Astrocyte (in vitro differentiated cells and primary cell): ENCODE results near the gene ARHGAP24. TPM values are rescaled to one million over a fixed set of nuclear protein-coding genes. Genes with fewer than 3 reads are reported as not detected.
"Not testable (repeated sequence)": the region's sequence is repeated elsewhere in the genome, so short reads cannot be mapped to it uniquely, and the experiment has no call there.

Experiments used
- DNase-seq: peaks from one replicate; pipeline ENCODE4 v3.0.0-alpha.2; 2010; ENCODE audit warnings: low read depth
- FAIRE-seq: peaks from 2 replicates; lab custom pipeline; 2011; peaks lifted over from hg19 to GRCh38; lab: Jason Lieb, UNC
- H2AFZ ChIP-seq: 2 replicates; pipeline ENCODE4 v1.6.0; 2012; ENCODE audit warnings: low read depth, low read length, inconsistent platforms
- H3K27ac ChIP-seq: 2 replicates; pipeline ENCODE4 v1.5.1; 2011; ENCODE audit warnings: low read depth, low read length, inconsistent platforms
- H3K27me3 ChIP-seq: 2 replicates; pipeline ENCODE4 v1.6.0; 2011; ENCODE audit warnings: low read length, inconsistent platforms; ENCODE audit not compliant: insufficient read depth
- H3K36me3 ChIP-seq: 2 replicates; pipeline ENCODE4 v1.5.1; 2011; ENCODE audit warnings: low read length, inconsistent platforms; ENCODE audit not compliant: insufficient read depth
- H3K4me1 ChIP-seq: 2 replicates; pipeline ENCODE4 v1.5.1; 2011; ENCODE audit warnings: low read length, inconsistent platforms; ENCODE audit not compliant: insufficient read depth
- H3K4me2 ChIP-seq: 2 replicates; pipeline ENCODE4 v1.6.0; 2012; ENCODE audit warnings: low read length, inconsistent platforms
- H3K4me3 ChIP-seq: 2 replicates; pipeline ENCODE4 v1.5.1; 2011; ENCODE audit warnings: low read depth, mild to moderate bottlenecking, low read length, inconsistent platforms; ENCODE audit not compliant: insufficient read depth
- H3K79me2 ChIP-seq: 2 replicates; pipeline ENCODE4 v1.6.0; 2012; ENCODE audit warnings: mild to moderate bottlenecking, low read length, inconsistent platforms; ENCODE audit not compliant: insufficient read depth
- H3K9ac ChIP-seq: 2 replicates; pipeline ENCODE4 v1.6.0; 2012; ENCODE audit warnings: mild to moderate bottlenecking, low read length, inconsistent platforms
- H3K9me3 ChIP-seq: 2 replicates; pipeline ENCODE4 v1.5.1; 2012; ENCODE audit warnings: low read depth, mild to moderate bottlenecking, low read length, inconsistent platforms; ENCODE audit not compliant: insufficient read depth
- H4K20me1 ChIP-seq: 2 replicates; pipeline ENCODE4 v1.6.0; 2012; ENCODE audit warnings: low read length, inconsistent platforms; ENCODE audit not compliant: insufficient read depth
- H3K27ac Mint-ChIP-seq: one replicate; pipeline ENCODE4 v1.8.0; 2021; ENCODE audit warnings: mild to moderate bottlenecking, mixed read lengths; ENCODE audit not compliant: unreplicated experiment
- H3K27me3 Mint-ChIP-seq: one replicate; pipeline ENCODE4 v1.8.0; 2021; ENCODE audit warnings: low read depth, mixed read lengths; ENCODE audit not compliant: unreplicated experiment
- H3K36me3 Mint-ChIP-seq: one replicate; pipeline ENCODE4 v1.8.0; 2021; ENCODE audit warnings: low read depth, mixed read lengths; ENCODE audit not compliant: unreplicated experiment
- H3K4me1 Mint-ChIP-seq: one replicate; pipeline ENCODE4 v1.8.0; 2021; ENCODE audit warnings: low read depth, mixed read lengths; ENCODE audit not compliant: unreplicated experiment
- H3K4me3 Mint-ChIP-seq: one replicate; pipeline ENCODE4 v1.8.0; 2021; ENCODE audit warnings: mild to moderate bottlenecking, moderate library complexity, mixed read lengths; ENCODE audit not compliant: unreplicated experiment
- H3K9me3 Mint-ChIP-seq: one replicate; pipeline ENCODE4 v1.8.0; 2021; ENCODE audit warnings: mild to moderate bottlenecking, mixed read lengths; ENCODE audit not compliant: unreplicated experiment
- EZH2 ChIP-seq: IDR thresholded peaks from 2 replicates; pipeline ENCODE4 v1.6.1; 2012; ENCODE audit warnings: mild to moderate bottlenecking, low read length, inconsistent platforms; ENCODE audit not compliant: insufficient read depth
- total RNA-seq: library from RNA; stranded (reverse); gene quantifications from 2 replicates; pipeline ENCODE4 v1.2.1, GENCODE V29; 2021
- TF ChIP-seq, protein P1 (sequence below): IDR thresholded peaks from 2 replicates; pipeline ENCODE4 v1.5.1; 2011; ENCODE audit warnings: low read depth, mild to moderate bottlenecking, inconsistent platforms, low read length, moderate library complexity; ENCODE audit not compliant: insufficient read depth

Gene ARHGAP24
- total RNA-seq, 1 donor from 2014 or later = 2.1 TPM

DNA sequence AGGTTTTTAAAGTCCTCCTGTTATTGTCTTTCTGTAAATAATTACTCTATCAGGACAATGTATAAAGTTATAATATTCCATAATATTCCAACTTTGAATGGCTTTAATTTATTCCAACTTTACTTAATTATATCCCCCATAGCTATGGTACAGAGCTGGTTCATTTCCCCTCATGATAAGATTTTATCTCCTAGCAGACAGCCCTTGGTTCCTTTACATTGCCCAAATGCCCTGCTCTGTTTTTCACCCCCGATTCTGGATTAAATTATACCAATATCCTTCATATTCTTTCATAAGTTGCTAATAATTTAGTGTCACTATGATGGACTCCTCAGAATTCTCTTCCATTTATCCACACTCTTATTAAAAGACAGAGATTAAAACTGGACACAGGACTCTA lies 544.4 kb downstream of the ARHGAP24 start:
- Histone ChIP-seq H3K9me3 (no peaks in the 10 kb centered on the region), H3K9ac (no peak overlapping the region), H3K4me1 (peaks cover 4% of the 10 kb centered on the region), H3K4me3 (no peak overlapping the region), H3K36me3 (no peaks in the 10 kb centered on the region), H4K20me1 (no peaks in the 10 kb centered on the region), H3K79me2 (no peaks in the 10 kb centered on the region), H3K4me2 (no peak overlapping the region), H3K27me3 (peaks cover 7% of the 10 kb centered on the region), H2AFZ (no peak overlapping the region), H3K27ac (no peak overlapping the region)
- FAIRE-seq (no peak), DNase-seq (no peak)
- Mint-ChIP-seq H3K9me3 (no peaks in the 10 kb centered on the region), H3K4me1 (peaks cover 7% of the 10 kb centered on the region), H3K4me3 (no peak overlapping the region), H3K27ac (no peak overlapping the region), H3K36me3 (no peaks in the 10 kb centered on the region), H3K27me3 (no peaks in the 10 kb centered on the region)
- TF ChIP-seq EZH2 = no peak
- TF ChIP-seq, protein P1, sequence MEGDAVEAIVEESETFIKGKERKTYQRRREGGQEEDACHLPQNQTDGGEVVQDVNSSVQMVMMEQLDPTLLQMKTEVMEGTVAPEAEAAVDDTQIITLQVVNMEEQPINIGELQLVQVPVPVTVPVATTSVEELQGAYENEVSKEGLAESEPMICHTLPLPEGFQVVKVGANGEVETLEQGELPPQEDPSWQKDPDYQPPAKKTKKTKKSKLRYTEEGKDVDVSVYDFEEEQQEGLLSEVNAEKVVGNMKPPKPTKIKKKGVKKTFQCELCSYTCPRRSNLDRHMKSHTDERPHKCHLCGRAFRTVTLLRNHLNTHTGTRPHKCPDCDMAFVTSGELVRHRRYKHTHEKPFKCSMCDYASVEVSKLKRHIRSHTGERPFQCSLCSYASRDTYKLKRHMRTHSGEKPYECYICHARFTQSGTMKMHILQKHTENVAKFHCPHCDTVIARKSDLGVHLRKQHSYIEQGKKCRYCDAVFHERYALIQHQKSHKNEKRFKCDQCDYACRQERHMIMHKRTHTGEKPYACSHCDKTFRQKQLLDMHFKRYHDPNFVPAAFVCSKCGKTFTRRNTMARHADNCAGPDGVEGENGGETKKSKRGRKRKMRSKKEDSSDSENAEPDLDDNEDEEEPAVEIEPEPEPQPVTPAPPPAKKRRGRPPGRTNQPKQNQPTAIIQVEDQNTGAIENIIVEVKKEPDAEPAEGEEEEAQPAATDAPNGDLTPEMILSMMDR = no peak

DNA sequence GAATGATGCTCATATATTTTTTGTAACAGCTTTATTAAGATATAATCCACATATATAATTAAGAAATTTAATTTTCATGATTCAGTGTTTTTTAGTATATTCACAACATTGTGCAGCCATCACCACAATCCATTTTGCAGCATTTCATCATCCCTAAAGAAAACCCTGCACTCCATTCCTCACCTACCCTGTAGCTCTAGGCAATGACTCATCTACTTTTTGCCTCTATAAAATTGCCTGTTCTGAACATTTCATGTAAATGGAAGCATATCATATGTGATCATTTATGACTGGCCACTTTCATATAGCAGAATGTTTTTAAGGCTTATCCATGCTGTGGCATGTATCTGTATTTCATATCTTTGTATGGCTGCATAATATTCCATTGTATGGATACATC lies 545.0 kb downstream of the ARHGAP24 start:
- DNase-seq (no peak), FAIRE-seq (no peak)
- H3K9me3 ChIP-seq = no peaks in the 10 kb centered on the region
- TF ChIP-seq, protein P1 = no peak
- no peak for TF ChIP-seq EZH2
- H3K4me2 ChIP-seq = no peak overlapping the region
- H3K27me3 ChIP-seq = peaks cover 7% of the 10 kb centered on the region
- H3K9ac ChIP-seq = no peak overlapping the region
- H3K36me3 ChIP-seq = no peaks in the 10 kb centered on the region
- H3K4me3 ChIP-seq = no peak overlapping the region
- H2AFZ ChIP-seq = no peak overlapping the region
- Mint-ChIP-seq H3K27me3 (no peaks in the 10 kb centered on the region), H3K27ac (no peak overlapping the region), H3K4me1 (peaks cover 4% of the 10 kb centered on the region), H3K9me3 (no peaks in the 10 kb centered on the region), H3K36me3 (no peaks in the 10 kb centered on the region), H3K4me3 (no peak overlapping the region)
- H3K4me1 ChIP-seq = peaks cover 4% of the 10 kb centered on the region
- no peak overlapping the region for H3K27ac ChIP-seq
- H4K20me1 ChIP-seq = no peaks in the 10 kb centered on the region
- no peaks in the 10 kb centered on the region for H3K79me2 ChIP-seq

DNA sequence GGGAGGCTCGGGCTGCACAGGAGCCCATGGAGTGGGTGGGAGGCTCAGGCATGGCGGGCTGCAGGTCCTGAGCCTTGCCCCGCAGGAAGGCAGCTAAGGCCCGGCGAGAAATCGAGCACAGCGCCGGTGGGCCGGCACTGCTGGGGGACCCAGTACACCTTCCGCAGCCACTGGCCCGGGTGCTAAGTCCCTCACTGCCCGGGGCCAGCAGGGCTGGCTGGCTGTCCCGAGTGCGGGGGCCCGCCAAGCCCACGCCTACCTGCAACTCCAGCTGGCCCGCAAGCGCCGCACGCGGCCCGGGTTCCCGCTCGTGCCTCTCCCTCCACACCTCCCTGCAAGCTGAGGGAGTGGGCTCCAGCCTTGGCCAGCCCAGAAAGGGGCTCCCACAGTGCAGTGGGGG lies 546.7 kb downstream of the ARHGAP24 start:
- DNase-seq = not testable (repeated sequence)

More for the DNA sequence above, 546.7 kb downstream of the ARHGAP24 start:
- H3K27ac ChIP-seq, H2AFZ ChIP-seq, H3K27ac Mint-ChIP-seq, H3K4me3 ChIP-seq, H3K9me3 Mint-ChIP-seq, H3K36me3 ChIP-seq, H3K4me2 ChIP-seq, H3K9me3 ChIP-seq, H3K4me1 Mint-ChIP-seq, H3K27me3 Mint-ChIP-seq, H4K20me1 ChIP-seq, H3K9ac ChIP-seq, H3K27me3 ChIP-seq, H3K4me1 ChIP-seq, FAIRE-seq, H3K36me3 Mint-ChIP-seq, H3K4me3 Mint-ChIP-seq, H3K79me2 ChIP-seq: not testable (repeated sequence)
